ENCODE measurements around the gene ARRDC2.

Gene ARRDC2

DNA sequence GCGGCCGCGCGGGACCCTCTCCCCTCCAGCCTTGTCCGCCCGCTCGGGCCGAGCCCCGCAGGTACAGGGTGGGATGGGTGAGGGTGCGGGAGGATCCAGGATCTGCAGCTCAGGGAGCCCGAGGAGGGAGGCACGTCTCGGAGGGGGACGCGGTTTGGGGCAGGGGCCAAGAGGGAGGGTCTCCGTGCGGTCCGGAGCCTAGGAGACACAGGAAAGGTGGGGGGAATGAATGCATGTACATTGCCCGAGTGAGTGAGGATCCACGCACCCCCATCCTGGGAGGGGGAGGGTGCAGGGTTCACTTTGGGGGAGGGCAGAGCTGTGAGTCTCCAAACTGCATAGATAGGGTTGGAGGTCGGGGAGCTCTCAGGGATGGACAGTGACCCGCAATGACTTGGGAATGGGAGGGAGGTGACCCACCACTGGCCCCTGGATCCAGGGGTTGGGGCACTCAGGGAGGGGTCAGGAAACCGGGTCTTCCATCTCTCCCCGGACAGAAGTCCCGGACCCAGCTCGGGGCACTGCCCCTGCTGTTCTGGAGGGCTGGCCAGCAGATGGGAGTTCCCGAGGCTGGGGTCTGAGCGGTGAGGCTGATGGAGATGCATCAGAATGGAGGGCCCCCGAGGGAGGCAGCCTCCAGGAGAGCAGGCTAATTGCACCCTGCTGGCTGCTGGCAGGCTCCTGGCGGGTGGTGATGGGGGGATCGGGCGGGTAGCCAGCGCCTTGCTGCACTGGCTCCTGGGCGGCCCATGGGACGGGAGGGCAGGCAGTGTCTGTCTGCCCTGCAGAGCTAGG is 40.5 kb upstream of the ARRDC2 start:
- Histone ChIP-seq H3K36me3 (ENCODE audit: control insufficient read depth, insufficient read depth, low read length) (no peaks in the 10 kb centered on the region), H3K4me3 (replicated peaks; ENCODE audit: low read depth, low read length) (no peak overlapping the region), H3K27me3 (replicated peaks; ENCODE audit: control insufficient read depth, insufficient read depth, low read length) (no peaks in the 10 kb centered on the region; the same call in 1 of the 2 replicates)
- TF ChIP-seq, protein P1, sequence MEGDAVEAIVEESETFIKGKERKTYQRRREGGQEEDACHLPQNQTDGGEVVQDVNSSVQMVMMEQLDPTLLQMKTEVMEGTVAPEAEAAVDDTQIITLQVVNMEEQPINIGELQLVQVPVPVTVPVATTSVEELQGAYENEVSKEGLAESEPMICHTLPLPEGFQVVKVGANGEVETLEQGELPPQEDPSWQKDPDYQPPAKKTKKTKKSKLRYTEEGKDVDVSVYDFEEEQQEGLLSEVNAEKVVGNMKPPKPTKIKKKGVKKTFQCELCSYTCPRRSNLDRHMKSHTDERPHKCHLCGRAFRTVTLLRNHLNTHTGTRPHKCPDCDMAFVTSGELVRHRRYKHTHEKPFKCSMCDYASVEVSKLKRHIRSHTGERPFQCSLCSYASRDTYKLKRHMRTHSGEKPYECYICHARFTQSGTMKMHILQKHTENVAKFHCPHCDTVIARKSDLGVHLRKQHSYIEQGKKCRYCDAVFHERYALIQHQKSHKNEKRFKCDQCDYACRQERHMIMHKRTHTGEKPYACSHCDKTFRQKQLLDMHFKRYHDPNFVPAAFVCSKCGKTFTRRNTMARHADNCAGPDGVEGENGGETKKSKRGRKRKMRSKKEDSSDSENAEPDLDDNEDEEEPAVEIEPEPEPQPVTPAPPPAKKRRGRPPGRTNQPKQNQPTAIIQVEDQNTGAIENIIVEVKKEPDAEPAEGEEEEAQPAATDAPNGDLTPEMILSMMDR (IDR thresholded peaks at IDR 0.05; ENCODE audit: insufficient read depth, low read length, poor library complexity, severe bottlenecking), result no peak
- no peak for DNase-seq (ENCODE audit: extremely low read depth, insufficient read length)

DNA sequence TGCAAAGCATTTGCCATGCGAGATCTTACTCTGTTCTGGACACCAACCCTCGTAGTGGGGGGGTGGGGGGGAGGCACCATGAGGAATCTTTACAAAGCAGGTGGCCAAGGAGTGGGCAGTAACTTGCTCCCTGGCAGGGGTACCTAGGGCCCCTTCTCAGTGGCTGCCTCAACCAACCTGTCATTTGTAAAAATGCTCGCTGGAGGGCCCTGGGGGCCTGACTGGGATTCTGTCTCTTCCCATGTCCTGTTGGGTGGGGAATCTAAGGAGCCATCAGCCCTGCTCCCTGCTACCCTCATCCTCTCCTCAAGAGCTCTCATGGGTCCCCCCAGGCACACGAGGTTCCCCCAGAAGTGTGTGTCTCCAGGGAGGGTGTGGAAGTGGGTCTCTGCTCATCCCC is 39.6 kb upstream of the ARRDC2 start:
- TF ChIP-seq, protein P1 (IDR thresholded peaks at IDR 0.05; ENCODE audit: insufficient read depth, low read length, poor library complexity, severe bottlenecking), result no peak
- no peak for DNase-seq (ENCODE audit: extremely low read depth, insufficient read length)
- H3K36me3 ChIP-seq (ENCODE audit: control insufficient read depth, insufficient read depth, low read length), result no peaks in the 10 kb centered on the region
- no peak overlapping the region for H3K4me3 ChIP-seq (replicated peaks; ENCODE audit: low read depth, low read length)
- no peaks in the 10 kb centered on the region; the same call in 1 of the 2 replicates for H3K27me3 ChIP-seq (replicated peaks; ENCODE audit: control insufficient read depth, insufficient read depth, low read length)

- H3K4me3 ChIP-seq (replicated peaks; ENCODE audit: low read depth, low read length), result no peak overlapping the region
- TF ChIP-seq, protein P1 (IDR thresholded peaks at IDR 0.05; ENCODE audit: insufficient read depth, low read length, poor library complexity, severe bottlenecking), result no peak
- H3K27me3 ChIP-seq (replicated peaks; ENCODE audit: control insufficient read depth, insufficient read depth, low read length), result no peaks in the 10 kb centered on the region; the same call in 1 of the 2 replicates
- no peaks in the 10 kb centered on the region for H3K36me3 ChIP-seq (ENCODE audit: control insufficient read depth, insufficient read depth, low read length)
- DNase-seq (ENCODE audit: extremely low read depth, insufficient read length), result no peak
These were observed 38.7 kb upstream of the ARRDC2 start for GRCh38 chr19:17969096-17969792.

DNA sequence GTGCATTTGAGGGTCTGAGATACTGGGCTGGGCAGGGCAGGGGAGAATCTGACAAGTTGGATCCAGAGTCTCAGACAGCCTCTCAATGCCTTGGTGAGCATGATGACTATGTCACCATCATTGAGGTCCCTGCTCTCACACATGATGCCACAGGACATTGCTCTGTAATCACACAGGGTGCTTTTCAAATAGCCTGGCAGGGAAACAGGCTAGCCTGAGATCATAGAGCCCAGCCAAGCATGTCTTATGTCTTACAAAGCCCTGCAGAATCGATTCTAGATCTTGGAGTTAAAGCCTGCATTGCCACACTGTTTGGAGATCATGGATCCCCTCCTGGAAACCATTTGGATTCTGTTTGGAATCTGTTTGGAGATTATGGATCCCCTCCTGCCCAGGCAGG is 35.7 kb upstream of the ARRDC2 start:
- TF ChIP-seq, protein P1 (IDR thresholded peaks at IDR 0.05; ENCODE audit: insufficient read depth, low read length, poor library complexity, severe bottlenecking), result no peak
- Histone ChIP-seq H3K27me3 (replicated peaks; ENCODE audit: control insufficient read depth, insufficient read depth, low read length) (no peaks in the 10 kb centered on the region; the same call in 1 of the 2 replicates), H3K4me3 (replicated peaks; ENCODE audit: low read depth, low read length) (no peak overlapping the region), H3K36me3 (ENCODE audit: control insufficient read depth, insufficient read depth, low read length) (no peaks in the 10 kb centered on the region)
- no peak for DNase-seq (ENCODE audit: extremely low read depth, insufficient read length)

DNA sequence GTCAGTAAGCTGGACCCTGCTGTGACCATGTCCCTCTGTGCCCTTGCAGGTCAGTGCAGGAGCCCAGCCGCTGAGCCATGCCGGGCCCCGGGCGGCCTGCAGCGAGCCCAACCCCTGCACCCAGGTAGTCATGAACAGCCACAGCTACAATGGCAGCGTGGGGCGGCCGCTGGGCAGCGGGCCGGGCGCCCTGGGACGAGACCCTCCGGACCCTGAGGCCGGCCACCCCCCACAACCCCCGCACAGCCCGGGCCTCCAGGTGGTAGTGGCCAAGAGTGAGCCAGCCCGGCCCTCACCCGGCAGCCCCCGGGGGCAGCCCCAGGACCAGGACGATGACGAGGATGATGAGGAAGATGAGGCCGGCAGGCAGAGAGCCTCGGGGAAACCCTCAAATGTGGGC is 34.2 kb upstream of the ARRDC2 start:
- no peaks in the 10 kb centered on the region; the same call in 1 of the 2 replicates for H3K27me3 ChIP-seq (replicated peaks; ENCODE audit: control insufficient read depth, insufficient read depth, low read length)
- TF ChIP-seq, protein P1 (IDR thresholded peaks at IDR 0.05; ENCODE audit: insufficient read depth, low read length, poor library complexity, severe bottlenecking), result no peak
- no peak for DNase-seq (ENCODE audit: extremely low read depth, insufficient read length)
- H3K36me3 ChIP-seq (ENCODE audit: control insufficient read depth, insufficient read depth, low read length), result no peaks in the 10 kb centered on the region
- H3K4me3 ChIP-seq (replicated peaks; ENCODE audit: low read depth, low read length), result no peak overlapping the region
